Activated CD4-positive, alpha-beta T cell treated with anti-CD3 and anti-CD28 coated beads, Interleukin-2, Interleukin-6, amounts not matched to agents 100 ng/mL and 50 ng/mL, durations not matched to agents 16 hours and 8 hours (primary cell): ENCODE data around the gene TANK.
"Not testable (repeated sequence)": the region's sequence is repeated elsewhere in the genome, so short reads cannot be mapped to it uniquely, and the experiment has no call there.

Experiments used
- DNase-seq: peaks from one replicate; pipeline ENCODE4 v3.0.0-alpha.2; 2020

Gene TANK

GRCh38 chr2:161170377-161170776, 10.1 kb downstream of the TANK start:
- no peak for DNase-seq

- DNase-seq: peak; percentile 31
Observed at GRCh38 chr2:161170958-161171932, 11.0 kb downstream of the TANK start.

GRCh38 chr2:161172901-161173540, 12.8 kb downstream of the TANK start:
- DNase-seq: peak; percentile 73

GRCh38 chr2:161173541-161174194, 13.4 kb downstream of the TANK start:
- DNase-seq: no peak

- DNase-seq: peak; percentile 28
Observed at GRCh38 chr2:161177969-161178368, 17.7 kb downstream of the TANK start.

GRCh38 chr2:161178756-161179155, 18.5 kb downstream of the TANK start:
- DNase-seq: no peak

- no peak for DNase-seq
Observed at GRCh38 chr2:161190050-161190449, 29.8 kb downstream of the TANK start.

GRCh38 chr2:161195602-161196001, 35.4 kb downstream of the TANK start:
- DNase-seq: not testable (repeated sequence)

GRCh38 chr2:161199912-161200701, 39.9 kb downstream of the TANK start:
- peak; percentile 51 for DNase-seq

GRCh38 chr2:161204846-161205245, 44.6 kb downstream of the TANK start:
- no peak for DNase-seq

- no peak for DNase-seq
Observed at GRCh38 chr2:161206471-161207032, 46.3 kb downstream of the TANK start.

GRCh38 chr2:161207941-161208340, 47.7 kb downstream of the TANK start:
- no peak for DNase-seq

- DNase-seq: peak; percentile 36
Observed at GRCh38 chr2:161208527-161209139, 48.4 kb downstream of the TANK start.

- DNase-seq: no peak
Observed at GRCh38 chr2:161209902-161210301, 49.7 kb downstream of the TANK start.

GRCh38 chr2:161217597-161218185, 57.5 kb downstream of the TANK start:
- no peak for DNase-seq

GRCh38 chr2:161219211-161219610, 59.0 kb downstream of the TANK start:
- no peak for DNase-seq

GRCh38 chr2:161223139-161223732, 63.0 kb downstream of the TANK start:
- peak; percentile 56 for DNase-seq

- DNase-seq: no peak
Observed at GRCh38 chr2:161228511-161229240, 68.4 kb downstream of the TANK start.

GRCh38 chr2:161230959-161231358, 70.7 kb downstream of the TANK start:
- no peak for DNase-seq

GRCh38 chr2:161232571-161232970, 72.3 kb downstream of the TANK start:
- no peak for DNase-seq
